ENCODE data around the gene ATE1.
"Not testable (repeated sequence)": the region's sequence is repeated elsewhere in the genome, so short reads cannot be mapped to it uniquely, and the experiment has no call there.

Gene ATE1

GRCh38 chr10:121781101-121781500 lies 146.7 kb downstream of the ATE1 start:
- DNase-seq, result no peak

DNA sequence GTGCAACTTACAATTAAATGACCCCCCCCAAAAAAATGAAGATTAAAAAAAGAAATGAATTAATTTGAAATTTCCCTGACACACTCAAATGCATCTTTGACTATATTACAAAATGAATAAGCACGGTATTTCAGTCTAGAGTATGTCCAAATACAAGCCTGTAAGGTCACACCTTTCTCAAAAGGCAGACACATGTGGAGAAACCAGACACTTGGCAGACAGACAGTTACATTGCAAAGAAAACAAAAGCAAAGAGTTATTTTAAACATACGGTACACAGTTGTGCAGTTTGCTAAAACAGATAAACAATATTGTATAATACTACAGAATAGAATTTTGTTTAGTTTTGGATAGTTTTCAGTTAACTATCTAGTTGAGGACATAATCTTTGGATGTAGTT lies 153.0 kb downstream of the ATE1 start:
- no peak for DNase-seq

DNA sequence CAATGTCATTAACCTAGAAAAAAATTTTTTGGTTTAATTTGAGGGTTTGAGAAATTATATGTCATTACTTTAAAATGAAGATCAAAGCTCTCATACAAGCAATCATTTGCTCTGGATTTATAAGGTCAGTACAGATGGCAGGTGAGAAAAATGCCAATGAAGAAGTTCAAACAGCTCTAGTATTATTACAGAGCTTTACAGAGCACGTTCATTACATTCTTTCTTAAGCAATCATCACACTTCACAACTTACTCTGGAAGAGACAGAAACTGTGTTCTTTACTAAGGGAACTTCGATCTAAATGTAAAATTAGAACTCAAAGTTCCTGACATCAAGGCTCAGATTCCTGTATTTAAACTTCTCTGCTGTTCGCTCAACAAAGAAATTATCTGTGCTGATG lies 153.4 kb downstream of the ATE1 start:
- DNase-seq, result no peak

DNA sequence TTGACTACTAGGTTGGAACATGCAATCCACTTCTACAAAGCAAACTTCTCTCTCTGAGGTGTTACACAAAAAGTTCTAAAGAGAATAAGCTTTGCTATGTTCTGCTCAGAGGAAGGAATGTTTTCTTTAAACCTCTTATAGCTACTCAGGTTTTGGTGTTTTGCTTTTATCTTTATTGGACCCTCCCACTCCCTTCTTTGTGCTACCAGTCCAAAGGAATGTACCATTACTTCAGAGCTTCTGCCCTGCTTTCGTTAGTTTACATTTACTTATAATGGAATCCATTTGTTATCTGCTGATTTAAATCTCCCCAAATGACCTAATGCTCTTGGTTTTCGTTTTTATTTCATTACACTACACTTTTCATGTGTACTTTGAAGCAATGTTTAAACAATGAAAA lies 154.9 kb downstream of the ATE1 start:
- DNase-seq, result no peak

DNA sequence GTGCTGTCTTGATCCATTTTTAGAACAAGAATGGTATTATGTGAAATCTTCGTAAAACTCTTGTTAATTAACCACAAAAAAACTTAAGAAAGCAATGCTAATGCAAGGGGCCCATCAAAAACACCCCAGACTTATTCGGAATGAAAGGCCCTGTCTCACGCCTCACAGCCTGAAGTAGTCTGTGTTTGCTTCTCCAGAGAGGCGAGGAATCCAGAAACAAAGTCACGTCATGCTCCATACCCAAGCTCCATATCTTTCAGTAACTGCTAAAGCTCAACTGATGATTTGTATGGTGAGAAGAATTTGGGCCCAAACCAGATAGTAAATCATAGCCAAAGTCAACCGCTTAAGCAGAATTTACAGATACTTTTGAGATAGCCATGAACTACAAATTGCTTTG lies 155.4 kb downstream of the ATE1 start:
- DNase-seq, result no peak

DNA sequence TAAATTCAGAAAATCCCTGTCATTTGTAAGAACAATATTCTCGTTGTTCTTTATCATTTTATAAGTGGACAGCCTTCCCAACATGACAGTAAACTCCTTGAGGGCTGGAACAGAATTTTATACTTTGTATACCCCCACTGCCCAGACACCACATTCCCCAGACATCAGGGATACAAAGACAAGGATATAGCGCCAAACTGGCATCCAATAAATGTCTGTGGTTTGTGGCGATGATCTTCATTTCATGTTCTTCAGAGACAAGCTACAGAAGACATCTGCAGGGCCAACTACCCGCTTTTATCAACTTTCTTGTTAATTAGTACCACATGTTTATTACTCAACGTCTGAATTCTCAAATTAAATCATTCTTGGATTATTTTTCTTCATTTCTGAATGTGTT lies 155.9 kb downstream of the ATE1 start:
- DNase-seq, result no peak

- no peak for DNase-seq
Observed at GRCh38 chr10:121766426-121766825, 161.4 kb downstream of the ATE1 start.

DNA sequence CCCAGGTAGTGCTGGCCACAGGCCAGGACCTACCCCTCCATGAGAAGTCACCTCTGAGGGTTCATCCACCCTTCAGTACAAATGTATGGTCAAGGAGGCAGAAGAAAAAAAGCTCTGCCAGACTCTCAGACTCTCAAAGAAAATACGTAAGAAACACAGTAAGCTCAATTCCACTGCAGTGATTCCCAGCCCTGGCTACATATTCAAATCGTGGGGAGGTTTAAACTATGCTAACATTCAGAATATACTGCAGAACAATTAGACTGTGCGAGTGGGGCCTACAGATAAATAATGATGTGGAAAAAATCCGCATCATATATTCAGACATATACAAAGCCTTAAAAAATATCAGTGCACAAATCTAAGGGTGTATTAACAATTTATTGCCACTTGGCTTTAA lies 162.6 kb downstream of the ATE1 start:
- no peak for DNase-seq

DNA sequence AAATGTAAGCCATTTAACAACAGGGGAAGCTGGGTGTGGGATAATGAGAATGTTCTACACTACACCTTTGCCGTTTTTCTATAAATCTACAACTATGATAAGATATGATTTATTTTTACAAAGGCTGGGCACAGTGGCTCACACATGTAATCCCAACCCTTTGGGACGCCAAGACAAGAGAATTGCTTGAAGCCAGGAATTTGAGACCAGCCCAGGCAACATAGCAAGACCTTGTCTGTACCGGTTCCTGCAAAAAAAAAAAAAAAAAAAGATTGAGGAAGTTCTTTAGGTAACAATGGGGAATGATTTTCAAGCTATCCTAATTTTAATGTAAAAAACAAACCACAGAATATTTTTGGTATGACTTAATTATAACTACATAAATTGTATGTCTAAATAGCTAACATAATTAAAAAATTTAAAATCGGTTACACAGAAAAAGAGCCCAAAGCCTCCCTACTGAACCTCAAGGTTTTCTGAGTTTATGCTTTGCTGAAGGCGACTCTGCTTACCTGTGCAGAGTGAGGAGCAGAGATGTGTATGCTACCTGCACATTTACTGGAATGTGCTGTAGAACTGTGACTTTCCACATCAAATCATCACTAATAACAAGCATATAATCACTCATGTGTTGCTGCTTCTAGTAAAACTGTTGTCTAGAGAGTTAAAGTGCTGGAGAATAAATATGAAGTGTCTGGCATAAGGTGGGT lies 163.4 kb downstream of the ATE1 start:
- no peak for DNase-seq

DNA sequence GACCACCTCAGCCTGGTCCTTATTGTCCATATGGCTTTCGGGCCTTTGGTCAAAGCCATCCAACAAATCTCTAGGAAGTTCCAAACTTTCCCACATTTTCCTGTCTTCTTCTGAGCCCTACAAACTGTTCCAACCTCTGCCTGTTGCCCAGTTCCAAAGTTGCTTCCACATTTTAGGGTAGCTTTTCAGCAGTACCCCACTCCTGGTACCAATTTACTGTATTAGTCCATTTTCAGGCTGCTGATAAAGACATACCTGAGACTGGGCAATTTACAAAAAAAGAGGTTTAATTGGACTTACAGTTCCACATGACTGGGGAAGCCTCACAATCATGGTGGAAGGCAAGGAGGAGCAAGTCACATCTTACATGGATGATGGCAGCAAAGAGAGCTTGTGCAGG lies 170.6 kb downstream of the ATE1 start:
- not testable (repeated sequence) for DNase-seq

GRCh38 chr10:121755496-121755895 lies 172.3 kb downstream of the ATE1 start:
- DNase-seq, result not testable (repeated sequence)

- DNase-seq, result no peak
Observed at GRCh38 chr10:121754666-121755065, 173.2 kb downstream of the ATE1 start.

GRCh38 chr10:121753726-121754476 lies 173.9 kb downstream of the ATE1 start:
- no peak for DNase-seq

DNA sequence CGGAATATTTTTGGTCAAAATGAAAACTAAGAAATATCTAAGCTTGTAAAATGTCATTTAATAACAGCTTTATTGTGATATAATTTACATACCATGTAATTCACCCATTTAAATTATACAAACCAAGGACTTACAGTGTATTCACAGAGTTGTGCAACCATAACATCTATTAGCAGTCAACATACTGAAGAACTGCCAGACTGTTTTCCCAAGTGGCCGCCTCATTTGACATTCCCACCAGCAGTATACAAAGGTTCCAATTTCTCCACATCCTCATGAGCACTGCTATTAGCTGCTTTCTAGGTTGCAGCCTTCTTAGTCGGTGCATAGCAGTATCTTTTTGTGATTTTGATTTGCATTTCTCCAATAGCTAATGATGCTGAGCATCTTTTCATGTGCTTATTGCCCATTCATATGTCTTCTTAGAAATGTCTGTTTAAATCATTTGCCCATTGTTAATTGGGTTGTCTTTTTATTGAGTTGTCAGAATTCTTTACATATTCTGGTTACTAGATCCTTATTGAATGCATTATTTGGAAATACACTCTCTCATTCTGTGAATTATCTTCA lies 176.6 kb downstream of the ATE1 start:
- DNase-seq, result no peak

GRCh38 chr10:121747163-121747775 lies 180.6 kb downstream of the ATE1 start:
- no peak for DNase-seq

DNA sequence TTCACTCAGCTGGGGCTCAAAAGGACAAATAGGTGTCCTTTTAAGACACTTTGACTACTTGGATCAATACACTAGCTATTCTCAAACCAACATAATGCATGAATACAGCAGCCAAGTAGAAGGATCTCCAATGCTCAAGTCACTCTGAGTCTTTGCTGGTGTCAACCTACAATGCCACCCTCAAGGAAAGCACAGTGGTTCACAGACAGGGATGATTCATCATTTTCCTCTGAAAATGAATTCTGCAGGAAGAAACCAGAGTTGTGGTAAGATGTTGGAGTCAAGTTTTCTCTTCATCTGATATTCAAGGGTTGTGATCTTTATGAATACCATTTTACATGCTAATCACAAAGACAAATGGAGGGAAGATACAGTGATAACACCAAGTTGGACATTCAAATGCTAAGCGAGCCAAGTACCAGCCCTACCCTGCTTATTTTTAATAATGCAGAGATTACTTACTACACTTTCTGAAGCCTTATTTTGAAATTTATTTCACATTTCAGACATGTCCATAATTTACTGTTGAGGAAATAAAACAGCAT lies 186.5 kb downstream of the ATE1 start:
- DNase-seq, result no peak

DNA sequence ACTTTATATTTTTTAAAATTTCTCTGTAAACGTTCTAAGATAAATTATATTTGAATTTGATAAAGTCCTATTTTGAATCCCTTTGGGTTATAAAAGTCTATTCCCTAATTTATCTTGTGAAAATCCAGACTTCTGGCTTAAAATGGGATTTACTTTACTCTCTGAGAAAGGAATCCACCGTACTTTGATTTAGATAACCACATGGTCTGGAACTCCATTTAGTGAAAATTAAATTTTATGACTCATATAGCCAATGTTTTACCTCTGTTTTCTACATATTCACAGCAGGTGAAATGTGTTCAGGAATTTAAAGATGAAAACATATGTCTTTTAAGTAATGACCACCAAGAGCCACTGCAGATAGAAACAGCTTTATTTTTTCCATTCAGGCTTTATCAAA lies 187.8 kb downstream of the ATE1 start:
- no peak for DNase-seq

- DNase-seq, result no peak
Observed at GRCh38 chr10:121739114-121739513, 188.7 kb downstream of the ATE1 start.

DNA sequence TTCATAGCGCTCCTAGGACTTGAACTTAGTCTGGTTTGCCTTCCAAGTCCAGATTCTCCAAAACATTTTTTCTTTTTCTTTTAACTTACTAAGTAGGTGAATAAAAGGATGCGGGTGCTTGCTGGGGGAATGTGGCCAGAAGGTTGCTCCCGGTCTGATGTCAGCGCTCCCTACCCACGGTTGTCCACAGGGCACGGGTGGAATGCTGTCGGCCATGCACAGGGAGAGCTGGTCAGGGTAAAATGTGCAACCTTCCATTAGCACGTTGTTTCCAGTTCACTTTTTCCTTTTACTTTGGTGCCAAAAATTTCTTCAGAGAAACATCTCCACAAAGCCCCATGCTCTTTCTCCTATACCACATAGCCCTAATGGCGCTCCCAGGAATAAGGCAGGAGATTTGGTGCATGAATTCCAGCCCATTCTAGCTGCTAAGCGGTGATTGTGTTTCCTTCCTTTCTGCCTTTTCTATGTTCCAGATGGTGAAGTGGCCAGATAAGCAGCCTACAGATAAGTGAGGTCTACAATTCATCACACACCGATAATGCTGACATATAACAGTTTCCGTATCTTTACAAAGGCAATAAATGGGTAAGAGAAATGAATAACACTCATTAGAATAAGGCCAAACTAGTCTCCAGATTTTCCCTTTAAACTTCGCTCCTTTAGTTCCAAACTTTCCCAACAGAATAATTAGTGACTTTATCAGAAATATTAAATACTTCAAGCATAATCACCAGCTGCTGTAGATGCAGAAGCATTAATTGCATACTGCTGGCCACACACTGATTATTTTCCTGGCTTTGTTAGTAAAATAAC lies 191.3 kb downstream of the ATE1 start:
- no peak for DNase-seq

- DNase-seq, result no peak
Observed at GRCh38 chr10:121735263-121735662, 192.6 kb downstream of the ATE1 start.

GRCh38 chr10:121734589-121735045 lies 193.2 kb downstream of the ATE1 start:
- DNase-seq, result peak in 1 of 2 experiments; percentile 2

DNA sequence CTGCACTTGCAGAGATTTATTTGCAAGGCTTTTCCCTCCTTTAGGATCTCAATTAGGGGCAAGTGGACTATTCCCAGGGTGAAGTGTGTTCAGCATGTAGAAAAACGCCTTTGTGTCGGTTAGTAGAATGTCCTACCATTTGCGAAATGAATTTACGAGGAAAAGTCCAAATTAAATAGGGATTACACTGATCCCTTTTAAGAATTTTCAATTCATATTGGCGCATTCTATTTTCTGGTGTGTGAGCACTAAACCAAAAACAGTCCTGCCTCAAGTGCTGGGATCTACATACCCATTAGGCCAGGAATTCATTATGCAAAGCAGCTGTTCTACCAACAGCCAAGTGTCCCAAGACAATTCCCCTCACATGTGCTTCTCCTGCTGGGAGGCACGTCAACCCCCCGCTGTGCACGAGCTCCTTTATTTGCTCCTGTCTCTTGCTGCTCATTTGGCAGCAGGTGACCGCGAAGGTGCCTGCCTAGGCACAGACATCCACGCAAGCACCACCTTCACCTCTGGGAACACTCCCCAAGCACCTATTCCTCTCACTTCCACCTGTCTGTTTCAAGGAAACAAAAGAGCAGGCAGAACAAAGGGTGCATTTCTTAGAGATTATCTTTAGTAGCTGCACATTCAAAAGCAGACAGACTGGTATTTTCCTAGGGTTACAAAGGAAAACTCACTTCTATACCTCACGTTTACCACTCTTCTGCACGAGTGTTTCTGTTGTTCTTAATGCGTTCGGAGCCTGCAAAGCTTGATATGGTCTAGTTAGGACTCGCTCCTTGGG lies 195.0 kb downstream of the ATE1 start:
- DNase-seq, result no peak

All from SHP77 (cell line).